HUES64 (cell line): ENCODE results near the gene ADPRHL1.

Source experiments
- H3K27ac ChIP-seq: 2 replicates; pipeline ENCODE4 v1.7.0; 2013; ENCODE audit warnings: low read depth, low read length, inconsistent platforms
- H3K27me3 ChIP-seq: 2 replicates; pipeline ENCODE4 v1.6.1; 2013; ENCODE audit warnings: mild to moderate bottlenecking, low read length; ENCODE audit not compliant: insufficient read depth
- H3K36me3 ChIP-seq: 2 replicates; pipeline ENCODE4 v1.6.1; 2013; ENCODE audit warnings: mild to moderate bottlenecking, low read length; ENCODE audit not compliant: insufficient read depth
- H3K4me1 ChIP-seq: 2 replicates; pipeline ENCODE4 v1.6.1; 2013; ENCODE audit warnings: mild to moderate bottlenecking, low read length, moderate library complexity; ENCODE audit not compliant: insufficient read depth
- H3K4me3 ChIP-seq: 2 replicates; pipeline ENCODE4 v1.5.1; 2013; ENCODE audit warnings: mild to moderate bottlenecking, low read length, moderate library complexity
- H3K9ac ChIP-seq: 2 replicates; pipeline ENCODE4 v1.6.1; 2013; ENCODE audit warnings: mild to moderate bottlenecking, low read depth, low read length
- H3K9me3 ChIP-seq: 2 replicates; pipeline ENCODE4 v1.6.1; 2013; ENCODE audit warnings: low read depth, low read length; ENCODE audit not compliant: insufficient read depth
- WGBS: fragments of 150-250, 120-280 bp; methylation state at CpG from one replicate; pipeline ENCODE4 v1.1.7; 2013; ENCODE audit warnings: missing lambda C conversion rate; 5-methylcytosine and 5-hydroxymethylcytosine counted together

Gene ADPRHL1

GRCh38 chr13:113466383-113466782, 13.1 kb upstream of the ADPRHL1 start:
- WGBS = 95% methylated on average over 3 of the region's 3 CpGs

GRCh38 chr13:113465300-113465699, 12.0 kb upstream of the ADPRHL1 start:
- no peaks in the 10 kb centered on the region for H3K9me3 ChIP-seq

More at GRCh38 chr13:113466383-113466782, 13.1 kb upstream of the ADPRHL1 start:
- H3K9me3 ChIP-seq = no peaks in the 10 kb centered on the region
- H3K9ac ChIP-seq = no peak overlapping the region
- H3K4me1 ChIP-seq = peaks cover 9% of the 10 kb centered on the region; the same call in 1 of the 2 replicates
- H3K27me3 ChIP-seq = no peaks in the 10 kb centered on the region
- no peak overlapping the region for H3K27ac ChIP-seq
- peaks cover 59% of the 10 kb centered on the region for H3K36me3 ChIP-seq
- H3K4me3 ChIP-seq = no peak overlapping the region

GRCh38 chr13:113464476-113464875, 11.2 kb upstream of the ADPRHL1 start:
- Histone ChIP-seq H3K9me3 (no peaks in the 10 kb centered on the region), H3K9ac (no peak overlapping the region), H3K4me3 (no peak overlapping the region), H3K27me3 (no peaks in the 10 kb centered on the region), H3K27ac (no peak overlapping the region), H3K4me1 (peaks cover 9% of the 10 kb centered on the region; the same call in 1 of the 2 replicates), H3K36me3 (peaks cover 70% of the 10 kb centered on the region)
- WGBS = 97% methylated on average over 16 of the region's 16 CpGs

More at GRCh38 chr13:113465300-113465699, 12.0 kb upstream of the ADPRHL1 start:
- WGBS = 87% methylated on average over 4 of the region's 4 CpGs
- Histone ChIP-seq H3K27ac (no peak overlapping the region), H3K4me1 (peaks cover 9% of the 10 kb centered on the region; the same call in 1 of the 2 replicates), H3K27me3 (no peaks in the 10 kb centered on the region), H3K4me3 (no peak overlapping the region), H3K36me3 (peaks cover 67% of the 10 kb centered on the region), H3K9ac (no peak overlapping the region)

- H3K4me3 ChIP-seq = no peak overlapping the region
- no peaks in the 10 kb centered on the region for H3K27me3 ChIP-seq
- no peak overlapping the region for H3K27ac ChIP-seq
- H3K9me3 ChIP-seq = no peaks in the 10 kb centered on the region
- H3K36me3 ChIP-seq = peaks cover 87% of the 10 kb centered on the region
- WGBS = 98% methylated on average over 12 of the region's 12 CpGs
- H3K9ac ChIP-seq = no peak overlapping the region
- H3K4me1 ChIP-seq = no peaks in the 10 kb centered on the region
These were observed 7.9 kb upstream of the ADPRHL1 start for GRCh38 chr13:113461022-113461751.

DNA sequence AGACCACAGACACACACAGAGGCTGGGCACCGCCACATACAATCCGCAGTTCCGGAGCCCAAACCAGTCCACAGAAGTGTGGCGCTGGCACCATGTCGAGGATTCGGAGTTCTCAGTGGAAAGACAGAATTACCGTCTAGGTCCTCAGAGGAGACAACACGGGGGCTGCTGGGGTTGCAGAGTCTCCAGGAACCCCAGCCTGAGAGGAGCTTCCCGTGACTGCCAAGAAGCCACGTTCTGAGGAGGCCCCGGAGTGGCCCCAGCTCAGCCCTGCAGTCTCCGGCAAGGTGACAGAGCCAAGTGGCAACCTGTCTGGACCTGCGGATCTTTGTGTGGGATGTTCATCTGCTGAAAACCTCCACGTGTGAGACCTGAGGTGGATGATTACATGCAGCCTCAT, 7.3 kb upstream of the ADPRHL1 start:
- Histone ChIP-seq H3K27me3 (no peaks in the 10 kb centered on the region), H3K36me3 (peaks cover 88% of the 10 kb centered on the region), H3K9ac (no peak overlapping the region), H3K4me1 (no peaks in the 10 kb centered on the region), H3K9me3 (no peaks in the 10 kb centered on the region), H3K4me3 (no peak overlapping the region), H3K27ac (no peak overlapping the region)
- WGBS = 95% methylated on average over 14 of the region's 14 CpGs

DNA sequence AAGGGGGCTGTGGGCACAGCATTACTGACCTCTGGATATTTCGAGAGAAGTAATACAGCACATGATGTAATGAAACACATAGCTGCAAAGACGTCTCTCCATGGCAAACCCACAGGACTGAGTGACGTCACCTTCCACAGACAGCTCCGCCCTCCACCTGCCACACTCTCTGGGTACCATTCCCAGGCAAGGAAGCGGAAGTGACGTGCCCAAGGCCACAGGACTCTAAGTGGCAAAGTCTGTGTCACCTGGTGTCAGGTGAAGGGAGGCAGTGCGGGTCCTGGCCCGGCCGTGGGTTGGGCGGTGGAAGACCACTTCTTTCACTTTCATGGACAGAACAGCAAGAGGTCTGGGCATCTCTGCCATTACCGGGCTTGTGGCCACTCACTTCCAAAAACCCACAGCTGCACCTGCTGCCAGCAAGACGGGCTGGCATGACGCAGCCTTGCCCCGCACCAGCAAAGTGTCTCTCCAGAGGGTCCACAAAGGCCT, 6.8 kb upstream of the ADPRHL1 start:
- Histone ChIP-seq H3K27ac (no peak overlapping the region), H3K36me3 (peaks cover 90% of the 10 kb centered on the region), H3K4me3 (no peak overlapping the region), H3K9me3 (no peaks in the 10 kb centered on the region), H3K4me1 (no peaks in the 10 kb centered on the region), H3K9ac (no peak overlapping the region), H3K27me3 (no peaks in the 10 kb centered on the region)
- WGBS = 97% methylated on average over 14 of the region's 14 CpGs

- Histone ChIP-seq H3K9me3 (no peaks in the 10 kb centered on the region), H3K9ac (no peak overlapping the region; the same call in 1 of the 2 replicates), H3K4me3 (no peak overlapping the region), H3K27ac (no peak overlapping the region), H3K27me3 (no peaks in the 10 kb centered on the region), H3K36me3 (peaks cover 80% of the 10 kb centered on the region), H3K4me1 (no peaks in the 10 kb centered on the region)
- WGBS = 84% methylated on average over 23 of the region's 23 CpGs
These were observed 5.2 kb upstream of the ADPRHL1 start for GRCh38 chr13:113458253-113459065.

- no peaks in the 10 kb centered on the region for H3K9me3 ChIP-seq
- H3K27ac ChIP-seq = no peak overlapping the region
- no peaks in the 10 kb centered on the region for H3K4me1 ChIP-seq
- H3K4me3 ChIP-seq = no peak overlapping the region
- peaks cover 72% of the 10 kb centered on the region for H3K36me3 ChIP-seq
- H3K27me3 ChIP-seq = no peaks in the 10 kb centered on the region
- H3K9ac ChIP-seq = no peak overlapping the region
- 96% methylated on average over 27 of the region's 27 CpGs for WGBS
These were observed 4.2 kb upstream of the ADPRHL1 start for GRCh38 chr13:113457510-113457909.

GRCh38 chr13:113456116-113456702, 2.9 kb upstream of the ADPRHL1 start:
- Histone ChIP-seq H3K27me3 (no peaks in the 10 kb centered on the region), H3K9me3 (no peaks in the 10 kb centered on the region), H3K27ac (no peak overlapping the region), H3K36me3 (peaks cover 62% of the 10 kb centered on the region), H3K9ac (no peak overlapping the region), H3K4me3 (no peak overlapping the region), H3K4me1 (no peaks in the 10 kb centered on the region)
- 95% methylated on average over 16 of the region's 16 CpGs for WGBS

GRCh38 chr13:113455384-113455783, 2.1 kb upstream of the ADPRHL1 start:
- no peaks in the 10 kb centered on the region for H3K27me3 ChIP-seq
- no peaks in the 10 kb centered on the region for H3K4me1 ChIP-seq
- H3K9ac ChIP-seq = no peak overlapping the region
- peaks cover 54% of the 10 kb centered on the region for H3K36me3 ChIP-seq
- no peak overlapping the region for H3K4me3 ChIP-seq
- no peak overlapping the region for H3K27ac ChIP-seq
- 95% methylated on average over 18 of the region's 18 CpGs for WGBS
- H3K9me3 ChIP-seq = no peaks in the 10 kb centered on the region

GRCh38 chr13:113454936-113455335, 1.6 kb upstream of the ADPRHL1 start:
- Histone ChIP-seq H3K9ac (no peak overlapping the region), H3K9me3 (no peaks in the 10 kb centered on the region), H3K36me3 (peaks cover 49% of the 10 kb centered on the region), H3K4me3 (no peak overlapping the region), H3K27ac (no peak overlapping the region), H3K27me3 (no peaks in the 10 kb centered on the region), H3K4me1 (no peaks in the 10 kb centered on the region)
- 94% methylated on average over 13 of the region's 13 CpGs for WGBS
